Activated CD8-positive, alpha-beta memory T cell treated with anti-CD3 and anti-CD28 coated beads, Interleukin-2, amount 50 U/mL, for 24 hours (primary cell): Measurements from ENCODE around the gene S100A3.

Experiments used
- DNase-seq: peaks from one replicate; pipeline ENCODE4 v3.0.0-alpha.2; 2020; ENCODE audit errors: extremely low read depth

Gene S100A3

GRCh38 chr1:153509729-153510354 lies 39.2 kb downstream of the S100A3 start:
- DNase-seq: no peak

- DNase-seq: no peak
Measured at GRCh38 chr1:153509036-153509435, 40.0 kb downstream of the S100A3 start.

GRCh38 chr1:153507926-153508583 lies 41.0 kb downstream of the S100A3 start:
- DNase-seq: no peak

GRCh38 chr1:153506831-153507413 lies 42.1 kb downstream of the S100A3 start:
- no peak for DNase-seq

- no peak for DNase-seq
Measured at GRCh38 chr1:153506386-153506785, 42.7 kb downstream of the S100A3 start.

- no peak for DNase-seq
Measured at GRCh38 chr1:153505576-153505975, 43.5 kb downstream of the S100A3 start.

- DNase-seq: no peak
Measured at GRCh38 chr1:153503766-153504165, 45.3 kb downstream of the S100A3 start.

- no peak for DNase-seq
Measured at GRCh38 chr1:153498746-153499145, 50.3 kb downstream of the S100A3 start.
